HG03175 (cell line): ENCODE results near the gene PTK6.

Experiments used
- ATAC-seq: cut with Tn5 transposase; IDR thresholded peaks from one replicate; pipeline ENCODE4 v1.9.1; 2021; ENCODE audit warnings: mild to moderate bottlenecking, moderate library complexity; ENCODE audit not compliant: unreplicated experiment

Gene PTK6

GRCh38 chr20:63545814-63546213 is 8.6 kb upstream of the PTK6 start:
- no peak for ATAC-seq

GRCh38 chr20:63544958-63545516 is 7.9 kb upstream of the PTK6 start:
- no peak for ATAC-seq

GRCh38 chr20:63544241-63544957 is 7.2 kb upstream of the PTK6 start:
- ATAC-seq, result no peak

- no peak for ATAC-seq
Measured at GRCh38 chr20:63543733-63544132, 6.6 kb upstream of the PTK6 start.

- ATAC-seq, result no peak
Measured at GRCh38 chr20:63543131-63543530, 6.0 kb upstream of the PTK6 start.

GRCh38 chr20:63542696-63543095 is 5.5 kb upstream of the PTK6 start:
- no peak for ATAC-seq

GRCh38 chr20:63542031-63542559 is 4.9 kb upstream of the PTK6 start:
- no peak for ATAC-seq

GRCh38 chr20:63541371-63541770 is 4.2 kb upstream of the PTK6 start:
- ATAC-seq, result no peak

- ATAC-seq, result no peak
Measured at GRCh38 chr20:63540417-63541186, 3.4 kb upstream of the PTK6 start.

GRCh38 chr20:63539441-63540370 is 2.5 kb upstream of the PTK6 start:
- ATAC-seq, result no peak

- no peak for ATAC-seq
Measured at GRCh38 chr20:63539092-63539430, 1.9 kb upstream of the PTK6 start.

- ATAC-seq, result peak; percentile 4
Measured at GRCh38 chr20:63538204-63539091, 1.3 kb upstream of the PTK6 start.

GRCh38 chr20:63537525-63538203 is 488 bp upstream of the PTK6 start:
- ATAC-seq, result peak; percentile 84

- no peak for ATAC-seq
Measured at GRCh38 chr20:63536241-63536977, 767 bp downstream of the PTK6 start.

- no peak for ATAC-seq
Measured at GRCh38 chr20:63534831-63535651, 2.1 kb downstream of the PTK6 start.

GRCh38 chr20:63534427-63534830 is 2.7 kb downstream of the PTK6 start:
- no peak for ATAC-seq

GRCh38 chr20:63533871-63534393 is 3.2 kb downstream of the PTK6 start:
- no peak for ATAC-seq

GRCh38 chr20:63533388-63533787 is 3.8 kb downstream of the PTK6 start:
- ATAC-seq, result no peak
